Vagina (tissue), 2 donors: Measurements from ENCODE around the gene GALNT2.

Source experiments
- POLR2A ChIP-seq, 2 donors: fragments of 450-650 bp; IDR thresholded peaks; one replicate each; pipeline ENCODE4 v1.6.1; 2017; ENCODE audit warnings: antibody characterized with exemption in 2 of 2, mild to moderate bottlenecking in 2 of 2, moderate library complexity in 2 of 2
- POLR2AphosphoS5 ChIP-seq, 2 donors: sonication (generic); formaldehyde crosslinking; IDR thresholded peaks; one replicate each; pipeline ENCODE4 v1.9.0; 2017; ENCODE audit warnings: antibody characterized with exemption in 2 of 2, mild to moderate bottlenecking in 2 of 2, low read depth in 1 of 2; ENCODE audit not compliant: insufficient read depth in 1 of 2
- TF ChIP-seq, protein P1 (sequence below), 3 experiments: fragments of 450-650 bp in 2 of 3; fragments of 200-600 bp in 1 of 3; sonication (generic) in 1 of 3; IDR thresholded peaks; one replicate each; pipeline ENCODE4 v1.5.1; 2017 to 2019; ENCODE audit warnings: antibody characterized with exemption in 3 of 3, mild to moderate bottlenecking in 2 of 3, moderate library complexity in 2 of 3

DNA sequence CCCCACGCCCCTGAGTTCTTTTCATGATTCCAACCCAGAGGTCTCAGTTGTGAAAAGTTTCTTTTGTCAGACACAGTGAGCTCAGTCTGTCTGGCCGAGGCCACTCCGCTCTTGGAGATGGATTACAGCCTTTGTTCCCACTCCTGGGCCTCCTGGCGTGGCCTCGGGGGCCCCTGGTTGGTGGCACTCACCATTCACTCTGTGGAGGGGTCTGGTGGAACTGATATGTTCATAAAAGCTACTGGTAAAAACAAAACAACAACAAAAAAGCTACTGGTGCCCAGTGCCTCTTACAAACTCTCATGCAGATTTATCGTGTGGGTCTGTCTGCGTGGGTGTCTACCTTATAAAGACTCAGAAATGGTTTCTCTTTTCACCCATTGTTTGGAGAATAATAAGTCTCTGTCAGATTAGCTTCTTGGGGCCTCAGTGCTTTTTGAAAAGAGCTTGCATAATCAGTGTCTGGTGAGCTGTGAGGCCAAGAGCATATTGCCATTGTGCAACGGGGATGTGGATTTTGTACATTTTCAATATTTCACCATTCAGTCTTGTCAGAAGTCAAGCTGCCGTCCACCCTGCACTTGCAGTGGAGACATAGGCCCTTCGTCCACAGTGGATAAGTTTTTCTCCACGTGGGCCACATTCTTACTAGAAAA is 86.7 kb downstream of the GALNT2 start:
- TF ChIP-seq, protein P1, sequence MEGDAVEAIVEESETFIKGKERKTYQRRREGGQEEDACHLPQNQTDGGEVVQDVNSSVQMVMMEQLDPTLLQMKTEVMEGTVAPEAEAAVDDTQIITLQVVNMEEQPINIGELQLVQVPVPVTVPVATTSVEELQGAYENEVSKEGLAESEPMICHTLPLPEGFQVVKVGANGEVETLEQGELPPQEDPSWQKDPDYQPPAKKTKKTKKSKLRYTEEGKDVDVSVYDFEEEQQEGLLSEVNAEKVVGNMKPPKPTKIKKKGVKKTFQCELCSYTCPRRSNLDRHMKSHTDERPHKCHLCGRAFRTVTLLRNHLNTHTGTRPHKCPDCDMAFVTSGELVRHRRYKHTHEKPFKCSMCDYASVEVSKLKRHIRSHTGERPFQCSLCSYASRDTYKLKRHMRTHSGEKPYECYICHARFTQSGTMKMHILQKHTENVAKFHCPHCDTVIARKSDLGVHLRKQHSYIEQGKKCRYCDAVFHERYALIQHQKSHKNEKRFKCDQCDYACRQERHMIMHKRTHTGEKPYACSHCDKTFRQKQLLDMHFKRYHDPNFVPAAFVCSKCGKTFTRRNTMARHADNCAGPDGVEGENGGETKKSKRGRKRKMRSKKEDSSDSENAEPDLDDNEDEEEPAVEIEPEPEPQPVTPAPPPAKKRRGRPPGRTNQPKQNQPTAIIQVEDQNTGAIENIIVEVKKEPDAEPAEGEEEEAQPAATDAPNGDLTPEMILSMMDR (IDR thresholded peaks at IDR 0.05): no peak
- no peak for TF ChIP-seq POLR2A (IDR thresholded peaks at IDR 0.05)
- peak in 1 of 2 donors; percentile 14 for TF ChIP-seq POLR2AphosphoS5 (IDR thresholded peaks at IDR 0.05; ENCODE audit: insufficient read depth in 1 of 2, low read depth in 1 of 2)
